HG03196 (cell line): ENCODE measurements around the gene PEX6.
"Not testable (repeated sequence)": the region's sequence is repeated elsewhere in the genome, so short reads cannot be mapped to it uniquely, and the experiment has no call there.

Experiments
- ATAC-seq: cut with Tn5 transposase; IDR thresholded peaks from one replicate; pipeline ENCODE4 v1.9.1; 2021; ENCODE audit not compliant: unreplicated experiment

The PEX6 gene

DNA sequence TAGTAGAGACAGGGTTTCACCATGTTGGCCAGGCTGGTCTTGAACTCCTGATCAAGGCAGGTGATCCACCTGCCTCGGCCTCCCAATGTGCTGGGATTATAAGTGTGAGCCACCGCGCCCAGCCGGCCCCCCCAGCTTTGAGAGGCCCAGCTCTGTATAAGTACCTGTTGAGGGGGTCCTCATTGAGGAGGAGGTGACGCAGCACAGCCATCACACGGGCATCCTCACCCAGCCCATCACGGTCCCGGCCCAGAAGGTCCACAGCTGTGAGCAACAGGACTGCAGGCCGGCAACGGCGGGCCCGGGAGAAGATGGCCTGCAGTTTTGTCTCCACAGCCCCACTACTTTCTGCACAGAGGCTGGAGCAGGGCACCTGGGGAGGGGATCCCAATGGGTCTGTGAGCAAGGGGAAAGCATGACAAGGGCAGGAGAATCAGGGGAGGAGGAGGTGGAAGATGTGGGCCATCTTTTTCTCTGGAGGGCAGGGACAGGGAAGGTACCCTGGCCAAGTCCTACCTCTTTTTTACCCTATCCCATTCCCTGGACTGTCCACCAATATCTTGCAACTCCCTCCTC lies 10.8 kb downstream of the PEX6 start:
- no peak for ATAC-seq

- ATAC-seq, result no peak
These were observed 11.8 kb downstream of the PEX6 start for GRCh38 chr6:42967228-42967627.

- no peak for ATAC-seq
These were observed 12.4 kb downstream of the PEX6 start for GRCh38 chr6:42966571-42966970.

GRCh38 chr6:42963855-42964605 lies 15.0 kb downstream of the PEX6 start:
- ATAC-seq, result no peak

DNA sequence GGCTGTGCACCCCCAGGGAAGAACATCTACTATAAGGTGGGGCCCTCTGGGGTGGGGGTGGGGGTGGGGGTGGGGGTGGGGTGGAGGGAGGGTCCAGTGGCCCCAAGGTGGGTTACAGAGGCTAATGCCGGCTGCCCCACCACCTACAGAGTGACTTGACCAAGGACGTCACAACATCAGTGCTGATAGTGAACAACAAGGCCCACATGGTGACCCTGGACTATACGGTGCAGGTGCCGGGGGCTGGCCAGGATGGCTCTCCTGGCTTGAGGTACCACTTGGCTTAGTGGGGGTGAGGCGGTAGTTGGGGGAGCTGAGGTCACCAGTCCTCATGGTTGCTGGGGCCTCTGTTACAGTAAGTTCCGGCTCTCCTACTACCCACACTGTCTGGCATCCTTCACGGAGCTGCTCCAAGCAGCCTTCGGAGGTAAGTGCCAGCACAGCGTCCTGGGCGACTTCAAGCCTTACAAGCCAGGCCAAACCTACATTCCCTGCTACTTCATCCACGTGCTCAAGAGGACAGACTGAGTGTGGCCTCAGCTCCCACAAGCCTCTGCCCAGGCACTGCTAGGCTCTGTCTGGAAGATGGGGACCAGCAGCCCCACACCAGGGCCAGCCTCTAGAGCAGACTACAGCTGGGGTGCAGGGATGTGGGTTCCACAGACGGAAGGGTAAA lies 15.7 kb downstream of the PEX6 start:
- no peak for ATAC-seq

DNA sequence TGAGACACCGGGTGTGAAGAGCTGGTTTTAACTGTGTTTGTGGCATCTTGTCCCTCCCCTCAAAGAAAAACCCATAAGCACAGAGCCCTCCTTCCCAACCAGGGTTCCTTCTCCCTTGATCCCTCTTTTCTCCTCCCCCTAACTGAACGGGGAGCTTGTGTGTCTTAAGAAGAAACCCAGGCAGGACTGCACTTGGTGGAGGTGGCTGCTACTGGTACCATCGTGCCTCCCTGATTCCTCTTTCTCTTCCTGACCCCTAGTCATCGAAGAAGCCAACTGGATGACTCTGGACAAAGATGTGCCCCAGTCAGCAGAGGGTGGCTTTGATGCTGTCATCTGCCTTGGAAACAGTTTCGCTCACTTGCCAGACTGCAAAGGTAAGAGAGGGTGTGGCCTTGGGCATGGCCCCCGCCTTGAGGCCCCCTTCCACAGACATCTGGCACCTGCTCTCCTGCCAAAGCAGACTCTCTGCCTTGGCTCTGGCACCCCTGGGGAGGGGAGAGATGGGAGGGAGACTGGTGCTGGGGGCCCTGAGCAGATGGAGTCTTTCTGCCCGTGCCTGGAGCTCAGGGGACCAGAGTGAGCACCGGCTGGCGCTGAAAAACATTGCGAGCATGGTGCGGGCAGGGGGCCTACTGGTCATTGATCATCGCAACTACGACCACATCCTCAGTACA lies 16.3 kb downstream of the PEX6 start:
- no peak for ATAC-seq

DNA sequence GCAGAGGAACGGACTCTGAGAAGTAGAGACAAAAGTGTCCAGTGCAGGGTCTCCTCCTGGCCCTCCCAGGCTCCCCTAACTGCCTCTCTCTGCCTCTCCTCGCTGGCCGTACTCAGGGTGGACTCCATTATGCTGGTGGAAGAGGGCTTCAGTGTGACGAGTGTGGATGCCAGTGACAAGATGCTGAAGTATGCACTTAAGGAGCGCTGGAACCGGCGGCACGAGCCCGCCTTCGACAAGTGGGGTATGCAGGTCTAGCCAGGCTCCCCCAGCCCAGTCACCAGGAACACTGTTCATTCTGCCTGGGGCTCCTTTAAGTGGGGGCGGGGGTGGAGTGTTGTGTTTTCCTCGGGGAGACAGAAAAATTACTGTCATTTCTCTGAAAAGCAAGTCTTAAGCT lies 16.9 kb downstream of the PEX6 start:
- no peak for ATAC-seq

- no peak for ATAC-seq
These were observed 17.9 kb downstream of the PEX6 start for GRCh38 chr6:42961020-42961470.

DNA sequence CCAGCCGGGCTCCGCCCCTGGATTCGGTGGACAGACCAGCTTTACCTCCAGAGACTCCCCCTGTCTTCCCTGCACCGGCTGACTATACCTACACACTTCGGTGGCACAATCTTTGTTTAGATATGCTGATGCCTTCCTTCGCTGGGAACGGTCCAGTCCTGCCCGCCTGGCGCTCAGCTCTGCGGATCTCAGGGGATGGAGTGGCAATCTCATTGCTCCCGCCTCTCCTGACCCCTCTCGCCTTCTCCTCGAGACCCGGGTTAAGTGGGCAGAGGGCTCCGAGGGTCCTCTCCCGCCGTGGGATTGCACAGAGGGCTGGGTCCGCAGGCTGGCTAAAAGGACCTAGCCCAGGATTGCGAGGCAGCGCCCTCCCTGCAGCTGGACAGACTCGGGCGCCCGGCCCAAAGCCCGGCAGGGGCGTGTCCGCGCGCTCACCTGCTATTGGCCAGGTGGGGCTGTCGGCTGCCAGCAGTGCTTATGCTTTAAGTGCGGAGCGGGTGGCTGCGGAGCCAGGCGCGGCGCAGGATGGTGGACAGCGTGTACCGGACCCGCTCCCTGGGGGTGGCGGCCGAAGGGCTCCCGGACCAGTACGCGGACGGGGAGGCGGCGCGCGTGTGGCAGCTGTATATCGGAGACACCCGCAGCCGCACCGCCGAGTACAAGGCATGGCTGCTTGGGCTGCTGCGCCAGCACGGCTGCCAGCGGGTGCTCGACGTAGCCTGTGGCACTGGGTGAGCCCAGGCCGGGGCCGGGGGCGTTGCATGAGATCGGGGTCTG lies 18.6 kb downstream of the PEX6 start, which contains the start of gene GNMT:
TSS of gene GNMT (plus strand) at position 512 of the 777 bp plus-strand sequence. CDS start at position 526, 14 bp downstream.
- ATAC-seq, result no peak

DNA sequence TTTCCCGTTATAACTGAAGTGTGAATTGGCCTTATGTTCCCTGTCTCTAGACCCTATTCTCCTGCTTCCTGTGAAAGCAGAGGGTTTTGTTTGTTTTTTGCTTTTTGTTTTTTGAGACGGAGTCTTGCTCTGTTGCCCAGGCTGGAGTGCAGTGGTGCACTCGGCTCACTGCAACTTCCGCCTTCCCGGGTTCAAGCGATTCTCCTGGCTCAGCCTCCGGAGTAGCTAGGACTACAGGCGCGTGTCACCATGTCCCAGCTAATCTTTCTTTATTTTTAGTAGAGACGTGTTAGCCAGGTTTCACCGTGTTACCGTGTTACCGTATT lies 19.1 kb downstream of the PEX6 start:
- ATAC-seq, result no peak

GRCh38 chr6:42958125-42958524 lies 20.9 kb downstream of the PEX6 start:
- no peak for ATAC-seq

DNA sequence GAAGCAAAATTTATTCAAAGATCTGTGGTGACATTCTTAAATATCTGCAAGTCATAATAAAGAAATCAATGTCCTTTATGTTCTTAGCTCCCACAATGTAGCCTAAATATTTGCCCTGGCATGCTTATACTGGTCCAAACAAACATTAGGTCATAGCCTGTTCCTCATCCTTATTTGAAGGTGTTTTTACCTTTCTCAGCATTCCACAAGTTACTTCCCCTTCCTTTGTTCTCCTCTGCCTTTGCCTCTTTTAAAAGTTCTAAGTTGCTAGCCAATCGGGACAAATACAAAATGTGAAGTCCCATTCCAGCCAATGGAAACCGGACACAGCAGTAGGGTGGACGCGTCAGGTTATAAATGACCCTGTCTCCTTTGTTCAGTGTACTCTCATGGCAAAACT lies 24.6 kb downstream of the PEX6 start:
- not testable (repeated sequence) for ATAC-seq

- no peak for ATAC-seq
These were observed 26.6 kb downstream of the PEX6 start for GRCh38 chr6:42952389-42952788.

DNA sequence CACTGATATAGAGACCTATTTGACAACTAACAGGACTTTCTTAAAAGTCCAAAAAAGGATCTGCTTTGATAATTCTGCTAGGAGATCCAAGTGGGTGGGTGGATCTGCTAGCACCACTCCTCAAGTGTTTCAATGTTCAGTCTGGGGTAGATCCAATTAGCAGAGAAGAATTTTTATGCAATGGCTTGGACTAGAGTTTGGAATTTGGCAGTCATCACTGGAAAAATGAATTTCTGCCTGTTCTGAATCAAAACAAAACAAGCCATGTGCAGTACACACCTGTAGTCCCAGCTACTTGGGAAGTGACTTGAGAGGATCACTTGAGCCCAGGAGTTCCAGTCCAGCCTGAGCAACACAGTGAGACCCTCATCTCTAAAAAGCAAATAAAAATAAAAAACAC lies 31.0 kb downstream of the PEX6 start:
- ATAC-seq, result no peak

DNA sequence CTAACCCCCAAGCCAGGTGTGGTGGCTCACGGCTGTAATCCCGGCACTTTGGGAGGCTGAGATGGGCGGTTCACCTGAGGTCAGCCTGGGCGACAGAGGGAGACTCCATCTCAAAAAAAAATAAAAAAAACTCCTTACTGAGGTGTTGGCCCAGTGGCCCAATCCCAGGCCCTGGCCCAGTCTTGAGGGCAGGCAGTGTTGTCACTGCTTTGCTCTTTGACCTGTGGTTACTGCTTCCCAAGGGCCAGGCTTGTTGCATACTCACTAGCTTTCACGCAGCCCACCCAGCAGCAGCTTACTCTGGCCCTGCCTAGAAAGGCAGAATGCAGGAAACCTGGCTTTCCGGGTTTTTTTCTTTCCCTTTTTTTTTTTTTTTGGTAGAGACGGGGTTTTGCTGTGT lies 36.5 kb downstream of the PEX6 start:
- no peak for ATAC-seq

- not testable (repeated sequence) for ATAC-seq
These were observed 37.6 kb downstream of the PEX6 start for GRCh38 chr6:42941356-42941755.

DNA sequence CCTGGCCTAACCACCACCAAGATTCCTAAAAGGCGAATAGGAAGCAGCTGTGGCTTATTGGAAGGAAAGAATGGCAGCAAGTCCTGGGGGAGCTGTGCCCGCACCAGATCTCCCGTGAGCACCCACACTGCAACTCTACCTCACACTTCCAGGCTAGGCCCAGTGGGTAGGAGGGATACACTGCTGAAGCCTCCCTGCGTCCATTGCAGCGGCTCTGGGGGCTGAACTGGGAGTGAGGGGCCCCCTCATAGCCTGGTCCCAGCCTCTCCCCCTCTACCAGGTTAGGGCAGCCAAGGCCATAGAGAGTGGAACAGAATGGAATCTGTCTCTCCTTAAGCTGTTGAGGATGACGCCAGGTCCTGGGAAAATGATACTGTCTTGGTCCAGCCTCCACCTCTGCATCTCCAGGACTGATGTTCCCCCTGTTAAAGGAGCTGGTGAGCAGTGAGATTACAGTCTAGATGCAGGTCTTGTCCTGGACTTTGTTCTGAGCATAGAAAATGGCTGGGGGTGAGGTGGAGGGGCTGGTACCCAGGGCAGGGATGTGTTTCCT lies 38.4 kb downstream of the PEX6 start:
- ATAC-seq, result no peak

DNA sequence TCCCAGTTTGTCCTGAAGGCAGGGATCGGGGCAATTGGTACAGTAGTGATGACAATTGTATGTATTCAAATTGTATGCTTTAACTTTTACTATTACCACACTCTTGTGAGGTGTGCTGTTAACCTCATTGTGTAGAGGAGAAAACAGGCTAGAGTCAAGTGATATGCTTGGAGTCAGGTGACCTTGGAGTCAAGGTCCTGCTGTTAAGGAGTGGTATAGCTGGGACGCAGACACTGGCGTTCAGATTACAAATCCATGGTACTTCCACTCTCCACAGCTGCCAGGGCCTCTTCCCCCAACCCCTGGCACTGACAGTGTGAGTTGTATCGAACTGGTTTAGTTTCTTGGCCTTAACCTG lies 39.2 kb downstream of the PEX6 start:
- no peak for ATAC-seq

GRCh38 chr6:42938987-42939809 lies 39.8 kb downstream of the PEX6 start:
- no peak for ATAC-seq

- ATAC-seq, result no peak
These were observed 40.6 kb downstream of the PEX6 start for GRCh38 chr6:42938428-42938796.
